Upper lobe of right lung (tissue), 1 donor: ENCODE measurements around the gene RASGRF1. TPM values are rescaled to one million over a fixed set of nuclear protein-coding genes. Genes with fewer than 3 reads are reported as not detected.

Experiments
- ATAC-seq: fragments of 200-7000 bp; cut with Tn5 transposase; one replicate; pipeline ENCODE4 v1.9.1; 2020; ENCODE audit warnings: mild to moderate bottlenecking, moderate library complexity
- DNase-seq: peaks from one replicate; pipeline ENCODE4 v3.0.0-alpha.2; 2020
- H3K27ac ChIP-seq: fragments of 200-600 bp; one replicate; pipeline ENCODE4 v1.8.0; 2022
- H3K27me3 ChIP-seq: fragments of 200-600 bp; one replicate; pipeline ENCODE4 v1.8.0; 2022; ENCODE audit warnings: mild to moderate bottlenecking
- H3K36me3 ChIP-seq: fragments of 200-600 bp; one replicate; pipeline ENCODE4 v1.8.0; 2022
- H3K4me1 ChIP-seq: fragments of 200-600 bp; one replicate; pipeline ENCODE4 v1.8.0; 2022
- H3K4me3 ChIP-seq: fragments of 200-600 bp; one replicate; pipeline ENCODE4 v1.8.0; 2022; ENCODE audit warnings: mild to moderate bottlenecking
- H3K9me3 ChIP-seq: fragments of 200-600 bp; one replicate; pipeline ENCODE4 v1.8.0; 2022
- intact Hi-C: fragments of 100-400 bp; cut with DNase I; formaldehyde crosslinking; loops from one replicate; pipeline ENCODE4 v1.11.0; 2022
- total RNA-seq: library from RNA; stranded (reverse); fragmentation: NEBNext Ultra II Directional; extraction: Animal tissue kit (Norgen Biotek cat#: 25700); gene quantifications from one replicate; pipeline ENCODE4 v1.2.1, GENCODE V29; 2021
- TF ChIP-seq, protein P1 (sequence below): fragments of 200-600 bp; IDR thresholded peaks from one replicate; pipeline ENCODE4 v1.8.0; 2022; ENCODE audit warnings: antibody characterized with exemption
- donor health status: DM: no; HTN: yes; CAD: no; lungs with severe emphysema.

RASGRF1 gene
- total RNA-seq, 1 donor from 2014 or later: 105 TPM

DNA sequence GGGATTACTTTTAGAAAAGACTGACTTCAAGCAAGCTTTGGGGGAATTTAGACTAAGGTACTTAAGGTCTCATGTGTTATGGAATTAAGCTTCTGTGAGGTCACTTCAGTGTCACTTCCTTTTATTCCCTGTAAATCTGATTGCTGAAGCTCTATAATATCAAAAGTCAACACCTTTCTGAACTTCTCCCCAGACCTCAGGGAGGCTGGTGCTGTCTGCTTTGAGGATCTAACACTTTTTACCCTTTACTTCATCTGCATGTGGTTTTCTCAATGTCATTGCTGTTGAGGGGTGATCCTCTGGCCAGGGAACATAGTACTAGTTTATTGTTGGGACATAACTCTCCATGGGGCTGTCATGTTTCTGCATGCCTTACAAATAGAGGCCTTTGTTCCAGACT is 41.8 kb upstream of the RASGRF1 start:
- ATAC-seq: no peak
- intact Hi-C loops: no loop called here
- TF ChIP-seq, protein P1, sequence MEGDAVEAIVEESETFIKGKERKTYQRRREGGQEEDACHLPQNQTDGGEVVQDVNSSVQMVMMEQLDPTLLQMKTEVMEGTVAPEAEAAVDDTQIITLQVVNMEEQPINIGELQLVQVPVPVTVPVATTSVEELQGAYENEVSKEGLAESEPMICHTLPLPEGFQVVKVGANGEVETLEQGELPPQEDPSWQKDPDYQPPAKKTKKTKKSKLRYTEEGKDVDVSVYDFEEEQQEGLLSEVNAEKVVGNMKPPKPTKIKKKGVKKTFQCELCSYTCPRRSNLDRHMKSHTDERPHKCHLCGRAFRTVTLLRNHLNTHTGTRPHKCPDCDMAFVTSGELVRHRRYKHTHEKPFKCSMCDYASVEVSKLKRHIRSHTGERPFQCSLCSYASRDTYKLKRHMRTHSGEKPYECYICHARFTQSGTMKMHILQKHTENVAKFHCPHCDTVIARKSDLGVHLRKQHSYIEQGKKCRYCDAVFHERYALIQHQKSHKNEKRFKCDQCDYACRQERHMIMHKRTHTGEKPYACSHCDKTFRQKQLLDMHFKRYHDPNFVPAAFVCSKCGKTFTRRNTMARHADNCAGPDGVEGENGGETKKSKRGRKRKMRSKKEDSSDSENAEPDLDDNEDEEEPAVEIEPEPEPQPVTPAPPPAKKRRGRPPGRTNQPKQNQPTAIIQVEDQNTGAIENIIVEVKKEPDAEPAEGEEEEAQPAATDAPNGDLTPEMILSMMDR: no peak

DNA sequence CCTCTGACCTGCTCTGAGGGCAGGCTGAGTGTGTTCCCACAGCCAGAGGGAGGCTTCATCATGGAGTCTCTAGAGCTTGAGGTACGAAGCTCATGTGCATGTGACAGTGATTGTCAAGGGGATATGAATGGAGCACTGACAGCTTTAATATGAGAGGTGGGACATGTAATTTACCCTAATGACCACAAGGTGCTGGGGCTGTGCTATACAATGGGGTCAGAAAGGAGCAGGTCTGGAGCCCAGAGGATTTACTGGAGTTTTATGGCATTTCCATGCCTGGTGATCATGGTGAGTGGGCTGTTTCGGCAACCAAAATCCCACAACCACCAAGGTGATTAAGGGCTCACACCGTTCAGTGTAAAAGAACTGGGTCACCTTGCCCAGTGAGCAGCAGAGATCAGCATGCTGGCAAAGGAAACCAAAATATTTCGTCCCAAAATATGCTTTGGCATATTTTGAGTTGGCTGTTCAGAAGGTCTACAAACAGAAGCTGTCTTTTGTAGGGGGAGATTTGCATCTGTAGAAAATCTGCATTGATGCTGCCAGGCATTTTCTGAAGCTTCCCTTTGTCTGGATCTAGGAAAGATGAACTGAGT is 40.1 kb upstream of the RASGRF1 start:
- Histone ChIP-seq H3K4me3 (no peak overlapping the region), H3K4me1 (no peaks in the 10 kb centered on the region), H3K9me3 (no peaks in the 10 kb centered on the region), H3K36me3 (no peaks in the 10 kb centered on the region), H3K27me3 (no peaks in the 10 kb centered on the region), H3K27ac (no peak overlapping the region)
- intact Hi-C loops: no loop called here
- DNase-seq: no peak
- no peak for ATAC-seq
- TF ChIP-seq, protein P1: no peak

More for the DNA sequence above, 41.8 kb upstream of the RASGRF1 start:
- Histone ChIP-seq H3K36me3 (no peaks in the 10 kb centered on the region), H3K9me3 (no peaks in the 10 kb centered on the region), H3K4me1 (no peaks in the 10 kb centered on the region), H3K27me3 (no peaks in the 10 kb centered on the region), H3K4me3 (no peak overlapping the region), H3K27ac (no peak overlapping the region)
- DNase-seq: no peak

DNA sequence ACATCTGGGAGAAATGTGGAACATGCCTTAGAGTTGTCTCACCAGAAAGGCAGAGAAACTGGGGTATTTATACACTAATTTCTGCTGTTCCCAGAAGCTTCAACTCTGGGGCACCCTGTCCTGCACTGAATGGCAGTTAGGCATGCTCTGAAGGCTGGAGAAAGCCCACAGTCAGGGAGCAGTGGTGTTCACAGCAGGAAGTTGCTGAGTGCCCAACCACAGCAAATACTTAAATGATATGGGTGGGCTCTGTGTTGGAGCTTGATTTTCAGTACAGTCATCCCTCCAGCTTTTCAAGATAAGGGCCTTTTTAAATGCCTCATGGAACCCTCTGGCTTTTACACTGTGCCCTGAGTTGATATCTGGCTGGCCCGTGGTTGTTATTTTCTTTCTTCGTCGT is 38.7 kb upstream of the RASGRF1 start:
- H3K27ac ChIP-seq: no peak overlapping the region
- no peak overlapping the region for H3K4me3 ChIP-seq
- TF ChIP-seq, protein P1: no peak
- no peaks in the 10 kb centered on the region for H3K36me3 ChIP-seq
- H3K9me3 ChIP-seq: no peaks in the 10 kb centered on the region
- no peaks in the 10 kb centered on the region for H3K27me3 ChIP-seq
- intact Hi-C loops: no loop called here
- no peaks in the 10 kb centered on the region for H3K4me1 ChIP-seq
- ATAC-seq (no peak), DNase-seq (no peak)

DNA sequence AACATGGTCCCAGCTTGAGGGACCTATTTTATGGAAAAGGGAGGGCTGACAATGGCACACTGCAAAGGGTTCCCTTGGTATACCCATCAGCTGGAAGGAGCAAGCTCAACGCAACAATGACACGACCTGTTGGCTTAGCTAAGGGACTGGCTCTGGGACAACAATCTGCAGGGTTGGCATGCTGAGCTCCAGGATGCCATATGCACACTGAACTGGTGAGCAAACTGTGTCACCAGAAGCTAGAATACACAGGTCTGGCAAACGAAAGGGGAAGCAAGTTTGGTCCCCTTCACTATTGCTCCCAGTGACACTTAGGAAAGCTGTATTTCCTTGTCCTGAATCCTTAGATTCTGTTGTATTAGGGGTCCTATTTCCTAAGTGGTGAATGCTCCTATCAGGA is 38.0 kb upstream of the RASGRF1 start:
- Histone ChIP-seq H3K4me1 (no peaks in the 10 kb centered on the region), H3K36me3 (no peaks in the 10 kb centered on the region), H3K27me3 (no peaks in the 10 kb centered on the region), H3K9me3 (no peaks in the 10 kb centered on the region), H3K4me3 (no peak overlapping the region), H3K27ac (no peak overlapping the region)
- no peak for DNase-seq
- TF ChIP-seq, protein P1: no peak
- ATAC-seq: no peak
- intact Hi-C loops: no loop called here

DNA sequence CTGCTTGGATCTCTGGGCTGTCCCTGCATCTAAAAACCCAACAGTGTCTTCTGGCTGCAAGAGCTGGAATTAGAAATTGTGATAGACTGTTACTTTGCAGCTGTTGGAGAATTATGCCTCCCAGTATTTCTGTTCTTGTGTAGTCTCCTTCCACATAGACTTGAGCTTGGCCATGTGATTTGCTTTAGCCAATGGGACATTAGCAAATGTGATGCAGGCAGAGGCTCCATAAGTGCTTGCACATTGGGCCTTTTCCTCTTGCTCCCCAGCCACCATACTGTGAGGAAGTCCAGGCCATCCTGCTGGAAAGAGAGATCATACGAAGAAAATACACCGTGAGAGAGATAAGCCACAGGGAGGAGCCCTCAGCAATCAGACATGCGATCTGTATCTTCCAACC is 33.8 kb upstream of the RASGRF1 start:
- ATAC-seq (no peak), DNase-seq (no peak)
- H3K9me3 ChIP-seq: no peaks in the 10 kb centered on the region
- no peak overlapping the region for H3K27ac ChIP-seq
- H3K36me3 ChIP-seq: no peaks in the 10 kb centered on the region
- TF ChIP-seq, protein P1: no peak
- no peaks in the 10 kb centered on the region for H3K27me3 ChIP-seq
- H3K4me3 ChIP-seq: no peak overlapping the region
- intact Hi-C loops: no loop called here
- no peaks in the 10 kb centered on the region for H3K4me1 ChIP-seq

DNA sequence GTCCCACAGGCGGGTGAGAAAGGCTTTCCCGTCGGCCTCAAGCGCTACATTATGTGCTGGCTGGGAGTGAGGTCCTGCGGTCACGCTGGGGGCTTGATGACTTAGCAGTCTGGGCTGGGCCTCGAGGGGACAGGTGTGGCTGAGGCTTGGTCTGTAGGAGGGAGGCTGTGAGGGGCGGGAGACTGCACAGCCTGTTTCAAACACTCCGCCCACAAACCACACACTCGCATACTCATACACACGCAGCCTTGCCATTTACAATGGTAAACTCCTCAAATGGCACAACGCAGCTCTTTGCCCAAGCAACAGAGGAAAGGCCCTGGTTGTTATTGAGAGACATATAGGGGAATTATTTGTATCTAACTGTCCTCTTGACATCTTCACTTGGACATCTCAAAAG is 32.4 kb upstream of the RASGRF1 start:
- no peaks in the 10 kb centered on the region for H3K4me1 ChIP-seq
- H3K27me3 ChIP-seq: no peaks in the 10 kb centered on the region
- intact Hi-C loops: no loop called here
- no peaks in the 10 kb centered on the region for H3K36me3 ChIP-seq
- no peak overlapping the region for H3K4me3 ChIP-seq
- no peaks in the 10 kb centered on the region for H3K9me3 ChIP-seq
- ATAC-seq (no peak), DNase-seq (no peak)
- no peak overlapping the region for H3K27ac ChIP-seq
- TF ChIP-seq, protein P1: no peak
